Gastroesophageal sphincter (tissue), 3 donors: ENCODE data around the gene SRGAP2C.
"Not testable (repeated sequence)": the region's sequence is repeated elsewhere in the genome, so short reads cannot be mapped to it uniquely, and the experiment has no call there.

Experiments used
- CTCF ChIP-seq, 4 experiments: fragments of 200-600 bp in 2 of 4; fragments of 450-650 bp in 2 of 4; sonication (generic) in 1 of 4; IDR thresholded peaks; one replicate each; pipeline ENCODE4 v1.5.1; 2017 to 2019; ENCODE audit warnings: antibody characterized with exemption in 4 of 4, mild to moderate bottlenecking in 2 of 4, moderate library complexity in 2 of 4
- EP300 ChIP-seq: sonication (generic); formaldehyde crosslinking; IDR thresholded peaks from one replicate; pipeline ENCODE4 v1.6.1; 2017; ENCODE audit warnings: antibody characterized with exemption, mild to moderate bottlenecking
- POLR2AphosphoS5 ChIP-seq: sonication (generic); formaldehyde crosslinking; IDR thresholded peaks from one replicate; pipeline ENCODE4 v1.6.1; 2017; ENCODE audit warnings: antibody characterized with exemption

- TF ChIP-seq POLR2AphosphoS5; CTCF (IDR thresholded peaks at IDR 0.05); EP300: not testable (repeated sequence)
Observed at GRCh38 chr1:121392130-121392529, 207.4 kb downstream of the SRGAP2C start.
